ENCODE data around the gene ITPRIPL2. TPM values are rescaled to one million over a fixed set of nuclear protein-coding genes. Genes with fewer than 3 reads are reported as not detected.

Gene ITPRIPL2
- total RNA-seq, 1 donor, result 46.2 TPM

DNA sequence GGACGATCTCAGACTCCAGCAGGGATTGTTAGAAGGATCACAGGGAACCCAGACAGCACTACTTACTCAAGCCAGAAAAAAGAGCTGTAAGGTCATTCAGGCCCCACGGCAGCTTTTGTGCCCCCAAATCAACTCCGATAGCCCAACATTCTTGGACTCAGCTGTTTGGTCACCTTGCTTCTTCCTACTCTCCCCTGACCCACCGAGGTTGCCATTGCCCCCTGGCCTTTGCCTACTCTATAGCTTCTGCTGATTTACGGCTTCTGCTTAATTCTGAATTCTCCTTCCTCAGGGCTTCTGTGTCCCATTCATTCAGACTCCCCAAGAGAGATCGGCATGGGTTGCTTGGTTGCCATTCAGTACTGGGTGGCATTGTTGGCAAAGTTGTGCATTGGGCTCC, 8.6 kb upstream of the ITPRIPL2 start:
- no peak overlapping the region for H3K4me3 ChIP-seq (ENCODE audit: low read depth, low read length)
- DNase-seq (ENCODE audit: low read depth), result no peak
- TF ChIP-seq, protein P1, sequence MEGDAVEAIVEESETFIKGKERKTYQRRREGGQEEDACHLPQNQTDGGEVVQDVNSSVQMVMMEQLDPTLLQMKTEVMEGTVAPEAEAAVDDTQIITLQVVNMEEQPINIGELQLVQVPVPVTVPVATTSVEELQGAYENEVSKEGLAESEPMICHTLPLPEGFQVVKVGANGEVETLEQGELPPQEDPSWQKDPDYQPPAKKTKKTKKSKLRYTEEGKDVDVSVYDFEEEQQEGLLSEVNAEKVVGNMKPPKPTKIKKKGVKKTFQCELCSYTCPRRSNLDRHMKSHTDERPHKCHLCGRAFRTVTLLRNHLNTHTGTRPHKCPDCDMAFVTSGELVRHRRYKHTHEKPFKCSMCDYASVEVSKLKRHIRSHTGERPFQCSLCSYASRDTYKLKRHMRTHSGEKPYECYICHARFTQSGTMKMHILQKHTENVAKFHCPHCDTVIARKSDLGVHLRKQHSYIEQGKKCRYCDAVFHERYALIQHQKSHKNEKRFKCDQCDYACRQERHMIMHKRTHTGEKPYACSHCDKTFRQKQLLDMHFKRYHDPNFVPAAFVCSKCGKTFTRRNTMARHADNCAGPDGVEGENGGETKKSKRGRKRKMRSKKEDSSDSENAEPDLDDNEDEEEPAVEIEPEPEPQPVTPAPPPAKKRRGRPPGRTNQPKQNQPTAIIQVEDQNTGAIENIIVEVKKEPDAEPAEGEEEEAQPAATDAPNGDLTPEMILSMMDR (IDR thresholded peaks at IDR 0.05; ENCODE audit: insufficient read depth, low read depth, low read length), result no peak

DNA sequence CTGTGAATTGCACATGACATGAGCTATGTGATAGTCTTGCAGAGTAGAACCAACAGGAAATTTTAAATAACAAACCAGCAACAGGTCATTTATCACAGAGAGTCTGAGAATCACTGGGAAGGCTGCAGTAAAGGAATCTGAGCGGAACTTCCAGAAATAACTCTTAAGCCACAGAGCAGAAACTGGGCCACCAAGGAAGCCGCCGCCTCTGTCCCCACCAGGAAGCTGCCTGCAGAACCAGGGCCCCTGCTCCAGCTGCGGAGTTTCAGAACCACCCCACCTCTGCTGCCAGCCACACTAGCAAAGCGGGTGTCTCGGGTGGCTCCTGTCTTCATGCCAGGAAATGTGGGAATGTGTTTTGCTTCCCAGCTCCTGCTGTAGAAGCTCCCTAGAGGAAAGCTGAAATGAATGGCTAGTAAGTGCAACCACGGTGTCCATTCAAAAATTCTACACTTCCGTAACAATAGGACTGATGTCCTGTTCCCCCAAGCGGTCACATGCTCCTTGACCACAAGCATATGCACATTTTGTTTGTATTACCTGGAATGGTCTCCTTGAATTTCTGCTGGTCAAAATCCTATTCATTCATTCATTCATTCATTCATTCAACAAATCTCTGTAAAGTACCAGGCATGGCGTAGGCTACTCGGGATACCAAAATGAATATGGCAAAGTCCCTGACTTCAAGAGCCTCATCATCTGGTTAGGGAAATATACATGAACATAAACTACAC, 7.7 kb upstream of the ITPRIPL2 start:
- DNase-seq (ENCODE audit: low read depth), result no peak
- TF ChIP-seq, protein P1 (IDR thresholded peaks at IDR 0.05; ENCODE audit: insufficient read depth, low read depth, low read length), result no peak
- no peak overlapping the region for H3K4me3 ChIP-seq (ENCODE audit: low read depth, low read length)

DNA sequence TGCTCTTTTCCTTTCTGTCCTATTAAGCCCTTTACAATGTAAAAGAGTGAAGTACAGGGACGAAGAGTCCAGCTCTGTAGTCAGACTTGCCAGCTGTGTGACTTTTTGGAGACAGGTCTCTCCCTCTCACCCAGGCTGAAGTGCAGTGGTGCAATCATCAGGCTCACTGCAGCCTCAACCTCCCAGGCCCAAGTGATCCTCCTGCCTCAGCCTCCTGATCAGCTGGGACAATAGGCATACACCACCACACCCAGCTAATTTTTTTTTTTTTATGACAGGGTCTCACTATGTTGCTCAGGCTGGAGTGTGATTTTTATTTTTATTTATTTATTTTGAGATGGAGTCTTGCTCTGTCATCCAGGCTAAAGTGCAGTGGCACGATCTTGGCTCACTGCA, 7.1 kb upstream of the ITPRIPL2 start:
- TF ChIP-seq, protein P1 (IDR thresholded peaks at IDR 0.05; ENCODE audit: insufficient read depth, low read depth, low read length), result no peak
- no peak for DNase-seq (ENCODE audit: low read depth)

DNA sequence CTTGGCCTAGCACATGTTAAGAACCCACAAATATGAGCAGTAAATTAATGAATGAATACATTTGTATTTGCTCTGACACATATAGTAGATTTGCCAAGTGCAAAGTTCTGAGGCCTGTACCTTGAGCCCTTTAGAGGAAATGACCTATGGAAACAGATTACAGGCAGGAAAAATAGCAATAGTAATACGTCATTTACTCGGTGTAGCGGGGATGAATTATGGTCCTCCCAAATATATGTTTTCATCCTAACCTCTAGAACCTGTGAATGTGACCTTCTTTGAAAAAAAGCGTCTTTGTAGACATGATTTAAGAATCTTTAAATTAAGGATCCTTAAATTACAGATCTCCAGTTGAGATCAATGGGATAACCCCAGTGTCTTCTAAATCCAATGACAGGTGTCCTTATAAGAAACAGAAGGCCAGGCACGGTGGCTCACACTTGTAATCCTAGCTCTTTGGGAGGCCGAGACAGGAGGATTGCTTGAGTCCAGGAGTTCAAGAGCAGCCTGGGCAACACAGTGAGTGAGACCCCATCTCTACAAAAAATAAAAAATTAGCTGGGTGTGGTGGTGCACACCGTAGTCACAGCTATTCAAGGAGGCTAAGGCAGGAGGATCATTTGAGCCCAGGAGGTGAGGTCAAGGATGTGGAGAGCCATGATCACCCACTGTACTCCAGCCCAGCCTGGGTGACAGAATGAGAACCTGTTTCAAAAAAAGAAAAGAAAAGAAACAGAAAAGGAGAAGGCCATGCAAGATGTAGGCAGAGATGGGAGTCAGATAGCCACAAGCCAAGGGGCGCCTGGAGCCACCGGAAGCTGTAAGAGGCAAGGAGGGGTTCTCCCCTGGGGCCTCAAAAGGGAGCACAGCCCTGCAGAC, 5.1 kb upstream of the ITPRIPL2 start:
- no peak for DNase-seq (ENCODE audit: low read depth)
- no peak overlapping the region for H3K4me3 ChIP-seq (ENCODE audit: low read depth, low read length)
- TF ChIP-seq, protein P1 (IDR thresholded peaks at IDR 0.05; ENCODE audit: insufficient read depth, low read depth, low read length), result no peak

More for the DNA sequence above, 7.1 kb upstream of the ITPRIPL2 start:
- H3K4me3 ChIP-seq (ENCODE audit: low read depth, low read length), result no peak overlapping the region

DNA sequence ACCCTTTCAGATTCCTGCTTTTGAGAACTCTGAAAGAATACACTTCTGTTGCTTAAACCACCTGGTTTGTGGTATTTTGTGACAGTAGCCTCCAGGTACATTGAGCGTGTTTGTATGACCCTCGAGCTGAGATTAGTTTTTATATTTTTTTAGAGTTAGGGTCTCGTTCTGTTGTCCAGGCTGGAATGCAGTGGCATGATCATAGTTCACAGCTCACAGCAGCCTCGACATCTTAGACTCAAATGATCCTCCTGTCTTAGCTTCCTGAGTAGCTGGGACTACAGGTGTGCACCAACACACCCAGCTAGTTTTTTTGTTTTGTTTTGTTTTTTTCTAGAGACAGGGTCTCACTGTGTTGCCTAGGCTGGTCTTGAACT, 4.5 kb upstream of the ITPRIPL2 start:
- H3K4me3 ChIP-seq (ENCODE audit: low read depth, low read length), result no peak overlapping the region
- TF ChIP-seq, protein P1 (IDR thresholded peaks at IDR 0.05; ENCODE audit: insufficient read depth, low read depth, low read length), result no peak
- DNase-seq (ENCODE audit: low read depth), result no peak

DNA sequence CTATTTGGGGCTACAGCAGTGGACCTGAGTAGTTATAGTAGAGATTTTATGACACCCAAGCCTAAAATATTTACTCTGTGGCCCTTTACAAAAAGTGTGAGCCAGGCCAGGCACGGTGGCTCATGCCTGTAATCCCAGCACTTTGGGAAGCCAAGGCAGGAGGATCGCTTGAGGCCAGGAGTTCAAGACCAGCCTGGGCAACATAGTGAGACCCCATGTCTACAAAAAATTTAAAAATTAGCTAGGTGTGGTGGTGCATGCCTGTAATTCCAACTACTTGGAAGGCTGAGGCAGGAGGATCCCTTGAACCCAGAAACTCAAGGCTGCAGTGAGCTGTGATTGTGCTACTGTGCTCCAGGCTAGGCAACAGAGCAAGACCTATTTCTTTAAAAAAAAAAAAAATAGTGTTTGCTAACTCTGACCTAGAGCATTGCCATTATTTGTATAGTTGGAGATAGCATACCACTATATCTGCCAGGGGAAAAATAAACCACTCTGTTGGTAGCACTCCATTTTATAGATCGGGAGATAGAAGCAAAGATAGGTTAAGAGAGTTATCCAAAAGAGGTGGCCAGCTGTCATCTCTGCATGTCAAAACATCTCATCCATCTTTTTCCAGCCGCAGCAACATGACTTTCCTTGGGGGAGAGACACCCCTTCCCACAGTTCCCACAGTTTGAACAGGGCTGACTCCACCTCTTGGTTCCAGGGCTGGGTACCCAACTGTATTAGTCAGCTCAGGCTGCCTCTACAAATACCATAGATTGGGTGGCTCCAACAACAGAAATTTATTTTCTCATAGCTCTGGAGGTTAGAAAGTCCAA, 3.0 kb upstream of the ITPRIPL2 start:
- DNase-seq (ENCODE audit: low read depth), result no peak
- H3K4me3 ChIP-seq (ENCODE audit: low read depth, low read length), result no peak overlapping the region
- TF ChIP-seq, protein P1 (IDR thresholded peaks at IDR 0.05; ENCODE audit: insufficient read depth, low read depth, low read length), result no peak
